ENCODE measurements around the gene EXOC1L.

The EXOC1L gene

GRCh38 chr4:55801498-55801897 lies 18.1 kb upstream of the EXOC1L start:
- ATAC-seq (ENCODE audit: low read depth), result no peak
- Histone ChIP-seq H3K4me1 (ENCODE audit: insufficient read depth, poor library complexity, severe bottlenecking) (no peaks in the 10 kb centered on the region), H3K36me3 (ENCODE audit: low read depth) (no peaks in the 10 kb centered on the region), H3K27me3 (ENCODE audit: insufficient read depth, poor library complexity, severe bottlenecking) (no peaks in the 10 kb centered on the region), H3K4me3 (ENCODE audit: severe bottlenecking) (no peak overlapping the region), H3K9me3 (ENCODE audit: severe bottlenecking) (no peaks in the 10 kb centered on the region), H3K27ac (ENCODE audit: poor library complexity, severe bottlenecking) (no peak overlapping the region)
- no peak for DNase-seq (ENCODE audit: low spot score)
- TF ChIP-seq CTCF (IDR thresholded peaks at IDR 0.05; ENCODE audit: poor library complexity, severe bottlenecking), result no peak

- Histone ChIP-seq H3K4me1 (ENCODE audit: insufficient read depth, poor library complexity, severe bottlenecking) (no peaks in the 10 kb centered on the region), H3K4me3 (ENCODE audit: severe bottlenecking) (no peak overlapping the region), H3K27me3 (ENCODE audit: insufficient read depth, poor library complexity, severe bottlenecking) (no peaks in the 10 kb centered on the region), H3K36me3 (ENCODE audit: low read depth) (no peaks in the 10 kb centered on the region), H3K27ac (ENCODE audit: poor library complexity, severe bottlenecking) (no peak overlapping the region), H3K9me3 (ENCODE audit: severe bottlenecking) (no peaks in the 10 kb centered on the region)
- no peak for ATAC-seq (ENCODE audit: low read depth)
- no peak for TF ChIP-seq CTCF (IDR thresholded peaks at IDR 0.05; ENCODE audit: poor library complexity, severe bottlenecking)
- DNase-seq (ENCODE audit: low spot score), result no peak
Observed at GRCh38 chr4:55807556-55807955, 12.0 kb upstream of the EXOC1L start.

- Histone ChIP-seq H3K27me3 (ENCODE audit: insufficient read depth, poor library complexity, severe bottlenecking) (no peaks in the 10 kb centered on the region), H3K9me3 (ENCODE audit: severe bottlenecking) (no peaks in the 10 kb centered on the region), H3K4me3 (ENCODE audit: severe bottlenecking) (no peak overlapping the region), H3K36me3 (ENCODE audit: low read depth) (no peaks in the 10 kb centered on the region), H3K27ac (ENCODE audit: poor library complexity, severe bottlenecking) (no peak overlapping the region), H3K4me1 (ENCODE audit: insufficient read depth, poor library complexity, severe bottlenecking) (no peaks in the 10 kb centered on the region)
- DNase-seq (ENCODE audit: low spot score) (no peak), ATAC-seq (ENCODE audit: low read depth) (no peak)
- TF ChIP-seq CTCF (IDR thresholded peaks at IDR 0.05; ENCODE audit: poor library complexity, severe bottlenecking), result no peak
Observed at GRCh38 chr4:55808186-55808585, 11.4 kb upstream of the EXOC1L start.

- Histone ChIP-seq H3K36me3 (ENCODE audit: low read depth) (no peaks in the 10 kb centered on the region), H3K9me3 (ENCODE audit: severe bottlenecking) (no peaks in the 10 kb centered on the region), H3K27ac (ENCODE audit: poor library complexity, severe bottlenecking) (no peak overlapping the region), H3K4me3 (ENCODE audit: severe bottlenecking) (no peak overlapping the region), H3K27me3 (ENCODE audit: insufficient read depth, poor library complexity, severe bottlenecking) (no peaks in the 10 kb centered on the region), H3K4me1 (ENCODE audit: insufficient read depth, poor library complexity, severe bottlenecking) (no peaks in the 10 kb centered on the region)
- DNase-seq (ENCODE audit: low spot score), result no peak
- no peak for ATAC-seq (ENCODE audit: low read depth)
- no peak for TF ChIP-seq CTCF (IDR thresholded peaks at IDR 0.05; ENCODE audit: poor library complexity, severe bottlenecking)
Observed at GRCh38 chr4:55808632-55809031, 11.0 kb upstream of the EXOC1L start.

GRCh38 chr4:55817691-55818090 lies 1.9 kb upstream of the EXOC1L start:
- Histone ChIP-seq H3K9me3 (ENCODE audit: severe bottlenecking) (no peaks in the 10 kb centered on the region), H3K4me1 (ENCODE audit: insufficient read depth, poor library complexity, severe bottlenecking) (no peaks in the 10 kb centered on the region), H3K27ac (ENCODE audit: poor library complexity, severe bottlenecking) (no peak overlapping the region), H3K27me3 (ENCODE audit: insufficient read depth, poor library complexity, severe bottlenecking) (no peaks in the 10 kb centered on the region), H3K4me3 (ENCODE audit: severe bottlenecking) (no peak overlapping the region), H3K36me3 (ENCODE audit: low read depth) (no peaks in the 10 kb centered on the region)
- DNase-seq (ENCODE audit: low spot score), result no peak
- no peak for ATAC-seq (ENCODE audit: low read depth)
- TF ChIP-seq CTCF (IDR thresholded peaks at IDR 0.05; ENCODE audit: poor library complexity, severe bottlenecking), result no peak
